HepG2 (cell line): Measurements from ENCODE around the gene FAM53C. TPM values are rescaled to one million over a fixed set of nuclear protein-coding genes. Genes with fewer than 3 reads are reported as not detected.
A peak's percentile ranks its signal among the peaks of the same experiment; 100 is the strongest.

Experiments
- FOXJ3 ChIP-seq: sonication (generic); formaldehyde crosslinking; IDR thresholded peaks from 2 replicates; pipeline ENCODE4 v1.4.0; 2020; ENCODE audit warnings: missing genetic modification reagents, mild to moderate bottlenecking, borderline replicate concordance
- JUN ChIP-seq: sonication (generic); formaldehyde crosslinking; IDR thresholded peaks from 2 replicates; pipeline ENCODE4 v1.4.0; 2020; ENCODE audit warnings: mild to moderate bottlenecking, missing genetic modification reagents
- MAFF ChIP-seq: IDR thresholded peaks from 2 replicates; pipeline ENCODE4 v1.6.1; 2011; ENCODE audit warnings: low read depth, low read length, improper control_type of control experiment
- MXD4 ChIP-seq: IDR thresholded peaks from 2 replicates; pipeline ENCODE4 v1.6.1; 2016; ENCODE audit warnings: mild to moderate bottlenecking, missing biosample characterization, missing genetic modification reagents
- NFYB ChIP-seq: sonication (generic); formaldehyde crosslinking; IDR thresholded peaks from 2 replicates; pipeline ENCODE4 v1.4.0; 2020; ENCODE audit warnings: missing genetic modification reagents
- PHF21A ChIP-seq: sonication (generic); formaldehyde crosslinking; IDR thresholded peaks from 2 replicates; pipeline ENCODE4 v1.5.0; 2020; ENCODE audit warnings: mild to moderate bottlenecking, missing genetic modification reagents
- TCF12 ChIP-seq, 2 experiments: fragments of 450-650 bp in 1 of 2; sonication (generic) in 1 of 2; formaldehyde crosslinking in 1 of 2; IDR thresholded peaks; 2 replicates each; pipeline versions ENCODE4 v1.6.1 to v1.8.0; 2017 to 2022; ENCODE audit warnings: antibody characterized with exemption in 1 of 2, mild to moderate bottlenecking in 1 of 2, missing genetic modification reagents in 1 of 2, moderate library complexity in 1 of 2
- THAP11 ChIP-seq: IDR thresholded peaks from 2 replicates; pipeline ENCODE4 v1.6.1; 2016; ENCODE audit warnings: missing biosample characterization, missing genetic modification reagents
- ZKSCAN1 ChIP-seq: fragments of 150-350 bp; IDR thresholded peaks from 2 replicates; pipeline ENCODE4 v1.6.1; 2014; ENCODE audit warnings: low read length
- ZNF230 ChIP-seq: sonication (generic); formaldehyde crosslinking; IDR thresholded peaks from 2 replicates; pipeline ENCODE4 v1.4.0; 2020; ENCODE audit warnings: mild to moderate bottlenecking, missing genetic modification reagents
- ZNF543 ChIP-seq: sonication (generic); formaldehyde crosslinking; IDR thresholded peaks from 2 replicates; pipeline ENCODE4 v1.4.0; 2020; ENCODE audit warnings: mild to moderate bottlenecking, missing genetic modification reagents
- ZNF572 ChIP-seq: sonication (generic); formaldehyde crosslinking; IDR thresholded peaks from 2 replicates; pipeline ENCODE4 v1.5.1; 2020; ENCODE audit warnings: mild to moderate bottlenecking, missing genetic modification reagents
- ZNF619 ChIP-seq: sonication (generic); formaldehyde crosslinking; IDR thresholded peaks from 2 replicates; pipeline ENCODE4 v1.4.0; 2020; ENCODE audit warnings: mild to moderate bottlenecking, missing genetic modification reagents
- polyA plus RNA-seq, 8 experiments: library from polyadenylated mRNA; depleted of rRNA in 3 of 8; stranded (reverse) in 7 of 8; unstranded in 1 of 8; fragments of >200 nt; fragmentation: Illumina TruSeq in 4 of 8; extraction: Trizol in 4 of 8; gene quantifications; 2 replicates each; pipeline versions ENCODE4 v1.2.1 to v1.2.3, GENCODE V29; 2011 to 2016; ENCODE audit warnings: low read depth in 4 of 8, missing spikeins in 1 of 8, mixed read lengths in 1 of 8; ENCODE audit not compliant: insufficient read depth in 1 of 8
- total RNA-seq, 5 experiments: library from RNA; depleted of rRNA; stranded (reverse); fragments of >200 nt; fragmentation: Illumina TruSeq; extraction: Trizol; gene quantifications; 2 replicates each; pipeline ENCODE4 v1.2.3, GENCODE V29; 2016; ENCODE audit warnings: low read depth in 1 of 5
- TF ChIP-seq, protein P1 (sequence below): sonication (generic); formaldehyde crosslinking; IDR thresholded peaks from 2 replicates; pipeline ENCODE4 v1.8.0; 2022; ENCODE audit warnings: mild to moderate bottlenecking, missing genetic modification reagents, borderline replicate concordance
- TF ChIP-seq, protein P2 (sequence below): sonication (generic); formaldehyde crosslinking; IDR thresholded peaks from 2 replicates; pipeline ENCODE4 v1.4.0; 2020; ENCODE audit warnings: missing genetic modification reagents
- TF ChIP-seq, protein P3 (sequence below): sonication (generic); formaldehyde crosslinking; IDR thresholded peaks from 2 replicates; pipeline ENCODE4 v1.4.0; 2020; ENCODE audit warnings: mild to moderate bottlenecking, missing genetic modification reagents
- TF ChIP-seq, protein P4 (sequence below): sonication (generic); formaldehyde crosslinking; IDR thresholded peaks from 2 replicates; pipeline ENCODE4 v1.5.0; 2020; ENCODE audit warnings: mild to moderate bottlenecking, missing genetic modification reagents
- TF ChIP-seq, protein P5 (sequence below): sonication (generic); formaldehyde crosslinking; conservative IDR thresholded peaks from 2 replicates; pipeline ENCODE4 v1.4.0; 2020; ENCODE audit warnings: missing genetic modification reagents

Gene FAM53C
- total and polyA plus RNA-seq, 2 of the 13 experiments (the other 11 are each of a cell fraction or from before 2014, with no cell fraction given): 26.9 to 30.1 TPM

DNA sequence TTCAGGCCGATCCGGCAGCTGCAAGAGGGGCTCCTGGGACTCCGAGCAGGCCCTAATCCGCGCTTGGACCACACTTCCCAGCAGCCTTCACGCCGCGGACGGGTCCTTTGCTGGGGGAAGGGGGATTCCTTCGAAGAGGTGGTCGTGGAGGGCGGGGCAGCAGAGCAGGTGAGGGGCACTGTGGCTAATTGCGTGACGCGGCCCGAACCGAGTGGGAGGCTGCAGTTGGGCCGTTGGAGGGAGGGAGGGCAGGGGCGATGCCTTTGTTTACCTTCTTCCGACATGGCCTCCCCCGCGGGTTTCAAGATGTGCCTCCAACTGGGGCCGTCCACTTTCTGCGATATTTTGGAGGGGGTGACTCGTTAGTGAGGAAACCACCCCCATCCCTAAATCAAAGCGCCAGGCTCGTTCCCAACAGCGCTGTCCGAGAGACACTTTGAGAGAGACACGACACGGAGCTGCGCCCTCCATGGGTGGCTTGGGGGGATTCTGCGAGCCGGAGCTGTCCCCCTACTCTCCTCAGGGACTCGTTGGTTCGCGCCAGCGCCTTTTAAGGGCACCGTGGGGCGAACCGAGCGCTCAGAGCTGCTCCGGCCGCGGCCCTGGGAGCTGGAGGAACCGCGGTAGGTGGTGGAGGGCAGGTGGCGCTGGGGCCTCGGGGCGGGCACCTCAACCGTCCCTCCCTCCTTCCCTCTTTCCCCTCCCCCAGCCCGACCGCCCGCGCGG is at the start of gene FAM53C (continued):
- TF ChIP-seq FOXJ3 (CRISPR knock-in tag) (0 out of 2 replicates have a peak, but pooled peaks have one; percentile 22), MAFF (no peak), ZNF230 (CRISPR knock-in tag) (peak; percentile 31; the same call in 1 of the 2 replicates), MXD4 (CRISPR knock-in tag) (peak; percentile 74), TCF12 (IDR thresholded peaks at IDR 0.05) (no peak), TCF12 (CRISPR knock-in tag; IDR thresholded peaks at IDR 0.05) (no peak; the same call in 1 of the 2 replicates), NFYB (CRISPR knock-in tag) (no peak), PHF21A (CRISPR knock-in tag) (peak; percentile 44; the same call in 1 of the 2 replicates), ZKSCAN1 (no peak), ZNF572 (CRISPR knock-in tag) (no peak), ZNF619 (CRISPR knock-in tag) (no peak), ZNF543 (CRISPR knock-in tag) (no peak; the same call in 1 of the 2 replicates), JUN (CRISPR knock-in tag) (peak; percentile 2; the same call in 1 of the 2 replicates), THAP11 (peak; percentile 97)
- TF ChIP-seq, protein P1, sequence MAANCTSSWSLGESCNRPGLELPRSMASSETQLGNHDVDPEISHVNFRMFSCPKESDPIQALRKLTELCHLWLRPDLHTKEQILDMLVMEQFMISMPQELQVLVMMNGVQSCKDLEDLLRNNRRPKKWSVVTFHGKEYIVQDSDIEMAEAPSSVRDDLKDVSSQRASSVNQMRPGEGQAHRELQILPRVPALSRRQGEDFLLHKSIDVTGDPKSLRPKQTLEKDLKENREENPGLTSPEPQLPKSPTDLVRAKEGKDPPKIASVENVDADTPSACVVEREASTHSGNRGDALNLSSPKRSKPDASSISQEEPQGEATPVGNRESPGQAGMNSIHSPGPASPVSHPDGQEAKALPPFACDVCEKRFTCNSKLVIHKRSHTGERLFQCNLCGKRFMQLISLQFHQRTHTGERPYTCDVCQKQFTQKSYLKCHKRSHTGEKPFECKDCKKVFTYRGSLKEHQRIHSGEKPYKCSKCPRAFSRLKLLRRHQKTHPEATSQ (CRISPR knock-in tag): peak; percentile 87
- TF ChIP-seq, protein P2, sequence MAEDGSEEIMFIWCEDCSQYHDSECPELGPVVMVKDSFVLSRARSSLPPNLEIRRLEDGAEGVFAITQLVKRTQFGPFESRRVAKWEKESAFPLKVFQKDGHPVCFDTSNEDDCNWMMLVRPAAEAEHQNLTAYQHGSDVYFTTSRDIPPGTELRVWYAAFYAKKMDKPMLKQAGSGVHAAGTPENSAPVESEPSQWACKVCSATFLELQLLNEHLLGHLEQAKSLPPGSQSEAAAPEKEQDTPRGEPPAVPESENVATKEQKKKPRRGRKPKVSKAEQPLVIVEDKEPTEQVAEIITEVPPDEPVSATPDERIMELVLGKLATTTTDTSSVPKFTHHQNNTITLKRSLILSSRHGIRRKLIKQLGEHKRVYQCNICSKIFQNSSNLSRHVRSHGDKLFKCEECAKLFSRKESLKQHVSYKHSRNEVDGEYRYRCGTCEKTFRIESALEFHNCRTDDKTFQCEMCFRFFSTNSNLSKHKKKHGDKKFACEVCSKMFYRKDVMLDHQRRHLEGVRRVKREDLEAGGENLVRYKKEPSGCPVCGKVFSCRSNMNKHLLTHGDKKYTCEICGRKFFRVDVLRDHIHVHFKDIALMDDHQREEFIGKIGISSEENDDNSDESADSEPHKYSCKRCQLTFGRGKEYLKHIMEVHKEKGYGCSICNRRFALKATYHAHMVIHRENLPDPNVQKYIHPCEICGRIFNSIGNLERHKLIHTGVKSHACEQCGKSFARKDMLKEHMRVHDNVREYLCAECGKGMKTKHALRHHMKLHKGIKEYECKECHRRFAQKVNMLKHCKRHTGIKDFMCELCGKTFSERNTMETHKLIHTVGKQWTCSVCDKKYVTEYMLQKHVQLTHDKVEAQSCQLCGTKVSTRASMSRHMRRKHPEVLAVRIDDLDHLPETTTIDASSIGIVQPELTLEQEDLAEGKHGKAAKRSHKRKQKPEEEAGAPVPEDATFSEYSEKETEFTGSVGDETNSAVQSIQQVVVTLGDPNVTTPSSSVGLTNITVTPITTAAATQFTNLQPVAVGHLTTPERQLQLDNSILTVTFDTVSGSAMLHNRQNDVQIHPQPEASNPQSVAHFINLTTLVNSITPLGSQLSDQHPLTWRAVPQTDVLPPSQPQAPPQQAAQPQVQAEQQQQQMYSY: peak; percentile 48; the same call in 1 of the 2 replicates
- TF ChIP-seq, protein P3, sequence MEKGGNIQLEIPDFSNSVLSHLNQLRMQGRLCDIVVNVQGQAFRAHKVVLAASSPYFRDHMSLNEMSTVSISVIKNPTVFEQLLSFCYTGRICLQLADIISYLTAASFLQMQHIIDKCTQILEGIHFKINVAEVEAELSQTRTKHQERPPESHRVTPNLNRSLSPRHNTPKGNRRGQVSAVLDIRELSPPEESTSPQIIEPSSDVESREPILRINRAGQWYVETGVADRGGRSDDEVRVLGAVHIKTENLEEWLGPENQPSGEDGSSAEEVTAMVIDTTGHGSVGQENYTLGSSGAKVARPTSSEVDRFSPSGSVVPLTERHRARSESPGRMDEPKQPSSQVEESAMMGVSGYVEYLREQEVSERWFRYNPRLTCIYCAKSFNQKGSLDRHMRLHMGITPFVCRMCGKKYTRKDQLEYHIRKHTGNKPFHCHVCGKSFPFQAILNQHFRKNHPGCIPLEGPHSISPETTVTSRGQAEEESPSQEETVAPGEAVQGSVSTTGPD (CRISPR knock-in tag): 0 out of 2 replicates have a peak, but pooled peaks have one; percentile 35
- TF ChIP-seq, protein P4, sequence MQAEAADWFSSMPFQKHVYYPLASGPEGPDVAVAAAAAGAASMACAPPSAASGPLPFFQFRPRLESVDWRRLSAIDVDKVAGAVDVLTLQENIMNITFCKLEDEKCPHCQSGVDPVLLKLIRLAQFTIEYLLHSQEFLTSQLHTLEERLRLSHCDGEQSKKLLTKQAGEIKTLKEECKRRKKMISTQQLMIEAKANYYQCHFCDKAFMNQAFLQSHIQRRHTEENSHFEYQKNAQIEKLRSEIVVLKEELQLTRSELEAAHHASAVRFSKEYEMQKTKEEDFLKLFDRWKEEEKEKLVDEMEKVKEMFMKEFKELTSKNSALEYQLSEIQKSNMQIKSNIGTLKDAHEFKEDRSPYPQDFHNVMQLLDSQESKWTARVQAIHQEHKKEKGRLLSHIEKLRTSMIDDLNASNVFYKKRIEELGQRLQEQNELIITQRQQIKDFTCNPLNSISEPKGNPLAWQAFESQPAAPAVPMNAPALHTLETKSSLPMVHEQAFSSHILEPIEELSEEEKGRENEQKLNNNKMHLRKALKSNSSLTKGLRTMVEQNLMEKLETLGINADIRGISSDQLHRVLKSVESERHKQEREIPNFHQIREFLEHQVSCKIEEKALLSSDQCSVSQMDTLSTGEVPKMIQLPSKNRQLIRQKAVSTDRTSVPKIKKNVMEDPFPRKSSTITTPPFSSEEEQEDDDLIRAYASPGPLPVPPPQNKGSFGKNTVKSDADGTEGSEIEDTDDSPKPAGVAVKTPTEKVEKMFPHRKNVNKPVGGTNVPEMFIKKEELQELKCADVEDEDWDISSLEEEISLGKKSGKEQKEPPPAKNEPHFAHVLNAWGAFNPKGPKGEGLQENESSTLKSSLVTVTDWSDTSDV (CRISPR knock-in tag): no peak; the same call in 1 of the 2 replicates
- TF ChIP-seq, protein P5, sequence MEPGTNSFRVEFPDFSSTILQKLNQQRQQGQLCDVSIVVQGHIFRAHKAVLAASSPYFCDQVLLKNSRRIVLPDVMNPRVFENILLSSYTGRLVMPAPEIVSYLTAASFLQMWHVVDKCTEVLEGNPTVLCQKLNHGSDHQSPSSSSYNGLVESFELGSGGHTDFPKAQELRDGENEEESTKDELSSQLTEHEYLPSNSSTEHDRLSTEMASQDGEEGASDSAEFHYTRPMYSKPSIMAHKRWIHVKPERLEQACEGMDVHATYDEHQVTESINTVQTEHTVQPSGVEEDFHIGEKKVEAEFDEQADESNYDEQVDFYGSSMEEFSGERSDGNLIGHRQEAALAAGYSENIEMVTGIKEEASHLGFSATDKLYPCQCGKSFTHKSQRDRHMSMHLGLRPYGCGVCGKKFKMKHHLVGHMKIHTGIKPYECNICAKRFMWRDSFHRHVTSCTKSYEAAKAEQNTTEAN: peak; percentile 79
